Measurements from ENCODE around the gene DCP1B. TPM values are rescaled to one million over a fixed set of nuclear protein-coding genes. Genes with fewer than 3 reads are reported as not detected.

DCP1B gene
- polyA plus RNA-seq, 1 experiment: 32.9 TPM

DNA sequence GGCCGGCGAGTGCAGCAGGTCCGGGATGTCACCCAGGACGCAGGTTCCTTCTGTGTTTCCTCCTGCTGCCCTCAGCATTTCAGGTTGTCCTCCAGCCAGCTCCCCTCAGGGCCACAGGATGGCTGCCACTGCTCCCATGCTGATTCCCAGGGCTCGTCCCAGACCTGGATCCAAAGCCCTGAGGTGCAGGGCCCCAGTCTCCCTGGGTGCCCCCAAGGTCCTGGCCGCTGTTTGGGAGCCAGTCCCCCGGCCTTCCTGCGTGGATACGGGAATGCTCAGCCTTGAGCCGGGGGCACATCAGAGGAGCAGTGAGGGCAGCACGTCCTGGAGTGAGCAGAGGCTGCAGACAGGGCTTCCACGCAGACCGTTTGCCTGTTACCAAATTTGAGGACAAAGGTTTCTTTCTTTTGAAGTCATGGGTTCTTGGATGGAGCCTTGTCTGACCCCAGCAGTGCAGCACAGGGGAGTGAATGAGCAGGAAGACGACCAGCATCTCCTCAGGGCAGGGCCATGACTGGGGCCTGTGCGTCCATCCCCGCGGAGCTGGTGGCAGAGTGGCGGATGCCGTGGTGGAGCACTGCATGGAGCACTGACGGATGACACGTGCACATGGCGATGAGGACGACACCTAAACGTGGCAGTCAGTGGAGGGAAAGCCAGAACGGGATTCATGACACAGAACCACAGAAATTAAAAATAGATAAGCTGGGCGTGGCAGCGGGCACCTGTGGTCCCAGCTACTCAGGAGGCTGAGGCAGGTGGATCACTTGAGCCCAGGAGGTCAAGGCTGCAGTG, 73.3 kb downstream of the DCP1B start:
- Histone ChIP-seq H3K27ac (ENCODE audit: low read depth, low read length) (no peak overlapping the region), H3K4me3 (ENCODE audit: low read depth, low read length) (no peak overlapping the region), H3K27me3 (ENCODE audit: control insufficient read depth, insufficient read depth, low read length) (peaks cover 29% of the 10 kb centered on the region), H3K9me3 (ENCODE audit: control insufficient read depth, insufficient read depth, low read length) (no peaks in the 10 kb centered on the region; the same call in 1 of the 2 replicates)
- POLR2A ChIA-PET: no interaction called here
- CTCF ChIA-PET: interaction anchor here (1.8 kb wide), 1 partner anchor 9 kb away, joined by 9 read pairs; no protein-coding TSS in a partner anchor
- TF ChIP-seq, protein P1, sequence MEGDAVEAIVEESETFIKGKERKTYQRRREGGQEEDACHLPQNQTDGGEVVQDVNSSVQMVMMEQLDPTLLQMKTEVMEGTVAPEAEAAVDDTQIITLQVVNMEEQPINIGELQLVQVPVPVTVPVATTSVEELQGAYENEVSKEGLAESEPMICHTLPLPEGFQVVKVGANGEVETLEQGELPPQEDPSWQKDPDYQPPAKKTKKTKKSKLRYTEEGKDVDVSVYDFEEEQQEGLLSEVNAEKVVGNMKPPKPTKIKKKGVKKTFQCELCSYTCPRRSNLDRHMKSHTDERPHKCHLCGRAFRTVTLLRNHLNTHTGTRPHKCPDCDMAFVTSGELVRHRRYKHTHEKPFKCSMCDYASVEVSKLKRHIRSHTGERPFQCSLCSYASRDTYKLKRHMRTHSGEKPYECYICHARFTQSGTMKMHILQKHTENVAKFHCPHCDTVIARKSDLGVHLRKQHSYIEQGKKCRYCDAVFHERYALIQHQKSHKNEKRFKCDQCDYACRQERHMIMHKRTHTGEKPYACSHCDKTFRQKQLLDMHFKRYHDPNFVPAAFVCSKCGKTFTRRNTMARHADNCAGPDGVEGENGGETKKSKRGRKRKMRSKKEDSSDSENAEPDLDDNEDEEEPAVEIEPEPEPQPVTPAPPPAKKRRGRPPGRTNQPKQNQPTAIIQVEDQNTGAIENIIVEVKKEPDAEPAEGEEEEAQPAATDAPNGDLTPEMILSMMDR (IDR thresholded peaks at IDR 0.05; ENCODE audit: low read depth, low read length): no peak
- DNase-seq (ENCODE audit: low read depth, low spot score): no peak

DNA sequence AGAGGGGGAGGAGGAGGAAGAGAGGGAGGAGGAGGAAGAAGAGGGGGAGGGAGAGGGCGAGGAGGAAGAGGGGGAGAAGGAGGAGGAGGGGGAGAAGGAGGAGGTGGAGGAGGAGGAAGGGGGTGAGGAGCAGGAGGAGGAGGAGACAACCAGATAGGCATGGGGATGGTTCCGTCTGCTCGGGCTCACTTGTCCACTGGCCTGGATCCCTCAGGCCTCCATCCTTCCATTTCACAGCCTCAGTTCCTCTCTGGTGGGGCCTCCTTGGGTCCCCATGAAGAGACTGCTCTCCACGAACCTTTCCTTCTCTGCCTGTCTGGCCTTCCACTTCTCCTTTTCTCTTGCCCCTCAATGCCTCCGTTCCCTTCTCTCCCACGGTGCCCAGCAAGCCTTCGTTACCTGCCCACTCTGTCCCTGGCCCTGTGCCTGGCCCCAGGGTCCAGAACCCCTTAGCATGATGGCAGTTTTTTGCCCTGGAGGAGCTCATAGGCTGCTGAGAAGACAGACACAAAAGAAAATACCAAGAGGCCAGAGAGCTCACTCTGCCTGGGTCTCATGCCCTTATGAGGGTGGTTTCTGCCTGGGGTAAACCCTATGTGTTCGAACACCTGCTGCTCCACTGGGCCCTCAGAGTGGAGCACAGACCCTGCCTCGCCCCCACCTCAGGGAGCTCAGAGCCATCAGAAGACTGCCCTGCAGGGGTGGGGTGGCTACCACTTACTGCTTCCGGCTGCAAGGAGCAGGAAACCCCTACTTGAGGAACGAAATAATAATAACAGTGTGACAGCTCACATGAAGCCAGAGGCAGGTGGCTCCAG, 74.1 kb downstream of the DCP1B start:
- DNase-seq (ENCODE audit: low read depth, low spot score): no peak
- H3K4me3 ChIP-seq (ENCODE audit: low read depth, low read length): no peak overlapping the region
- POLR2A ChIA-PET: no interaction called here
- TF ChIP-seq, protein P1 (IDR thresholded peaks at IDR 0.05; ENCODE audit: low read depth, low read length): no peak
- H3K27ac ChIP-seq (ENCODE audit: low read depth, low read length): no peak overlapping the region
- H3K27me3 ChIP-seq (ENCODE audit: control insufficient read depth, insufficient read depth, low read length): peaks cover 36% of the 10 kb centered on the region
- no peaks in the 10 kb centered on the region; the same call in 1 of the 2 replicates for H3K9me3 ChIP-seq (ENCODE audit: control insufficient read depth, insufficient read depth, low read length)
- CTCF ChIA-PET: interaction anchor here (1.8 kb wide), 1 partner anchor 10 kb away, joined by 9 read pairs; no protein-coding TSS in a partner anchor

DNA sequence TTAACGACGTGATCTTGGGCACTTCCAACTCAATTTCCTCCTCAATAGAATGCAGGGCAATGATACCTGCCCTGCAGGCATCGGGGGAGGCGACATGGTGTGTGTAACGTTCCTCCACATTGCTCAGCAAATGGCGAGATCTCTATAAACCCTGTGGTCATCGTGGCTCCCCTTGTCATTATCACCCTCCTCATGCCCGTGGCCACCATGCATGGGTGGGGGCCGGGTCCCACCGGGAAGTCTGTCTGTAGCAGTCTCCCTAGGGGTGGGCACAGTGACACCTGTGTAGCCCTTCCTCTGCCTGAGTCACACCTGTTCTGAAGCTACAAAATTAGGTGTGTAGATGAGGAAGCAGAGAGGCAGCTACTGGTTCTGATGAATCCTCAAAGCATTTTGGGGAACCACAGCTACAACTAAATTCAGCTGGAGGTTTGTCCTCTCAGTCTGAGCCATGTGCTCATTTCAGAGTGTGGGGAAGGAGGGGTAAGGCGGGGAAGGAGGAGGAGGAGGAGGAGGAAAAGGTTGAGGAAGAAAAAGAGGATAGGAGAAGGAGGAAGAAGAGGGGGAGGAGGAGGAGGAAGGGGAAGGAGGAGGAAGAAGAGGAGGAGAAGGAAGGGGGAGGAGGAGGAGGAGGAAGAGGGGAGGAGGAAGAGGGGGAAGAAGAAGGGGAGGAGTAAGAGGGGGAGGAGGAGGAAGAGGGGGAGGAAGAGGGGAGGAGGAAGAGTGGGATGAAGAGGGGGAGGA, 74.8 kb downstream of the DCP1B start:
- Histone ChIP-seq H3K4me3 (ENCODE audit: low read depth, low read length) (no peak overlapping the region), H3K27ac (ENCODE audit: low read depth, low read length) (no peak overlapping the region), H3K9me3 (ENCODE audit: control insufficient read depth, insufficient read depth, low read length) (no peaks in the 10 kb centered on the region; the same call in 1 of the 2 replicates), H3K27me3 (ENCODE audit: control insufficient read depth, insufficient read depth, low read length) (peaks cover 39% of the 10 kb centered on the region)
- POLR2A ChIA-PET: no interaction called here
- TF ChIP-seq, protein P1 (IDR thresholded peaks at IDR 0.05; ENCODE audit: low read depth, low read length): no peak
- CTCF ChIA-PET: interaction anchor here (1.8 kb wide), 1 partner anchor 10 kb away, joined by 9 read pairs; no protein-coding TSS in a partner anchor
- no peak for DNase-seq (ENCODE audit: low read depth, low spot score)

DNA sequence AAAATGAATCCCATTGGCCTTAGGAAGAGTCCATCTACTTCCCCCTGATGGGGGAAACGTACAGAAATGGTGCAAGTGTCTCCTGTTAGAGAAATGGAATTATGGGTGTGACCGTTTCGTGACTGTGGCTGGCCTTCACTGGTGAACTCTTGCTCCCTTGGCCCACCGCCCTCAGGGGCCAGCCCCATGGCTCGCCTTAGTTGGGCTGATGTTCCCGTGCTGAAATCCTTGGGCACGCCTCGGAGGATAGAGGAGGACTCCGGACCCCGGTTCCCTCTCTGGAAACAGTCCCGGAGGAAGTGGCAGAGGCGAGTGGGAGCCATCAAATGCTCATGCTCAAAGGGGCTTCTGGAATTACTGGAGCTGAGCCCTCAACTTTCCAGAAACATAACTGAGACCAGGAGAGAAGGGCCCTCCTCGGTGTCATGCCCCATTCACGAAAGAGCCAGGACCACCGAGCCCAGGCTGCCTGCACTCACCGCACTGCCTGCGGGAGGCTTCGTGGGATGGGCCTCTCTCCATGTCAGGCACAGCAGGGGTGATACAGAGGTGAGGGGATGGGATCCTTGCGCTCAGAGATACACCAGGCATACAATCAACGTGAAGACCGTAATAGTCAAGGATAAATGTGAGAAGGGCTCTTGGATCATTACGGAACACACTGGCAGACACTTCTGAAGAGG, 75.7 kb downstream of the DCP1B start:
- Histone ChIP-seq H3K27ac (ENCODE audit: low read depth, low read length) (no peak overlapping the region), H3K4me3 (ENCODE audit: low read depth, low read length) (no peak overlapping the region), H3K9me3 (ENCODE audit: control insufficient read depth, insufficient read depth, low read length) (no peaks in the 10 kb centered on the region; the same call in 1 of the 2 replicates), H3K27me3 (ENCODE audit: control insufficient read depth, insufficient read depth, low read length) (peaks cover 44% of the 10 kb centered on the region)
- no peak for DNase-seq (ENCODE audit: low read depth, low spot score)
- TF ChIP-seq, protein P1 (IDR thresholded peaks at IDR 0.05; ENCODE audit: low read depth, low read length): no peak
- ChIA-PET CTCF (interaction anchor here (2.2 kb wide), 1 partner anchor 11 kb away, joined by 10 read pairs; no protein-coding TSS in a partner anchor), POLR2A (no interaction called here)
